ENCODE results near the gene GAGE2A.
"Not testable (repeated sequence)": the region's sequence is repeated elsewhere in the genome, so short reads cannot be mapped to it uniquely, and the experiment has no call there.

Gene GAGE2A

GRCh38 chrX:49589196-49589595 lies at the start of gene GAGE2A:
GAGE2A (plus strand) TSS chrX:49589496; CDS start chrX:49590651, 1,155 bp downstream.
- not testable (repeated sequence) for DNase-seq

- DNase-seq = not testable (repeated sequence)
Observed at GRCh38 chrX:49541433-49541832, 47.9 kb upstream of the GAGE2A start, which contains the start of gene GAGE12D. GAGE12D (plus strand) TSS chrX:49541733; CDS start chrX:49542888, 1,155 bp downstream.

GRCh38 chrX:49550989-49551388 lies 38.3 kb upstream of the GAGE2A start, which contains the start of gene GAGE12E:
GAGE12E (plus strand) TSS chrX:49551289; CDS start chrX:49552444, 1,155 bp downstream.
- not testable (repeated sequence) for DNase-seq

GRCh38 chrX:49560542-49560941 lies 28.8 kb upstream of the GAGE2A start, which contains the start of gene GAGE12F:
GAGE12F (plus strand) TSS chrX:49560842; CDS start chrX:49561997, 1,155 bp downstream.
- DNase-seq = not testable (repeated sequence)

GRCh38 chrX:49568728-49569127 lies 20.6 kb upstream of the GAGE2A start:
- not testable (repeated sequence) for DNase-seq

- DNase-seq = not testable (repeated sequence)
Observed at GRCh38 chrX:49569152-49569551, 20.1 kb upstream of the GAGE2A start.

- DNase-seq = not testable (repeated sequence)
Observed at GRCh38 chrX:49570100-49570499, 19.2 kb upstream of the GAGE2A start, which contains the start of gene GAGE12G. GAGE12G (plus strand) TSS chrX:49570400; CDS start chrX:49571555, 1,155 bp downstream.

- not testable (repeated sequence) for DNase-seq
Observed at GRCh38 chrX:49579649-49580048, 9.6 kb upstream of the GAGE2A start, which contains the start of gene GAGE12H. GAGE12H (plus strand) TSS chrX:49579949; CDS start chrX:49581104, 1,155 bp downstream.

GRCh38 chrX:49589769-49590478 lies 628 bp downstream of the GAGE2A start:
- DNase-seq = not testable (repeated sequence)

GRCh38 chrX:49590488-49590887 lies 1.2 kb downstream of the GAGE2A start:
- DNase-seq = not testable (repeated sequence)

GRCh38 chrX:49598720-49599119 lies 9.4 kb downstream of the GAGE2A start, which contains the start of gene GAGE1:
GAGE1 (plus strand) TSS chrX:49599020; CDS start chrX:49600175, 1,155 bp downstream.
- not testable (repeated sequence) for DNase-seq

- no peak for DNase-seq
Observed at GRCh38 chrX:49610718-49611310, 21.5 kb downstream of the GAGE2A start.

- no peak for DNase-seq
Observed at GRCh38 chrX:49618574-49618973, 29.3 kb downstream of the GAGE2A start.

- DNase-seq = peak in 4 of 51 donors; percentile 1 to 24 (median 11)
Observed at GRCh38 chrX:49627086-49627777, 37.9 kb downstream of the GAGE2A start.

- DNase-seq = no peak
Observed at GRCh38 chrX:49644991-49645637, 55.8 kb downstream of the GAGE2A start.

All from hypothalamus (tissue), 51 donors.